NCI-H774 (cell line): ENCODE results near the gene DNHD1.

ENCODE experiments used
- DNase-seq: peaks from one replicate; lab custom pipeline; 2025; lab: John Stamatoyannopoulos, UW

The DNHD1 gene

DNA sequence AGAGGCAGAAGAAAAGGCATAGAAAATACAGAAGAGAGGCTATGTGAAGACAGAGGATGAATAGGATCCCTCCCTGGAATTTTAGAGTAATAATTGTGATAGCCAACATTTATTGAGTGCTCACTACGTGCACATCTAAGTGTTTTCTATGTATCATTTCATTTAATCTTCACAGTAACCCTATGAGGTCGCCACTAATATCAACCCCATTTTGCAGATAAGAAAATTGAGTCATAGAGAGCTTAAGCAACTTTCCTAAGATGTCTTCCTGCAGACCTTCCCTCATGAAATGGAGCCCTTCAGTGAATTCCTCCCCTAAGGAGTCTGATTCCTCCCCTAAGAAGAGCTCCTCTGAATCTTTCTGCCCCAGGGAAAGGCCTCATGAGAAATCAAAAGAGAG is 68.2 kb downstream of the DNHD1 start:
- DNase-seq = no peak

DNA sequence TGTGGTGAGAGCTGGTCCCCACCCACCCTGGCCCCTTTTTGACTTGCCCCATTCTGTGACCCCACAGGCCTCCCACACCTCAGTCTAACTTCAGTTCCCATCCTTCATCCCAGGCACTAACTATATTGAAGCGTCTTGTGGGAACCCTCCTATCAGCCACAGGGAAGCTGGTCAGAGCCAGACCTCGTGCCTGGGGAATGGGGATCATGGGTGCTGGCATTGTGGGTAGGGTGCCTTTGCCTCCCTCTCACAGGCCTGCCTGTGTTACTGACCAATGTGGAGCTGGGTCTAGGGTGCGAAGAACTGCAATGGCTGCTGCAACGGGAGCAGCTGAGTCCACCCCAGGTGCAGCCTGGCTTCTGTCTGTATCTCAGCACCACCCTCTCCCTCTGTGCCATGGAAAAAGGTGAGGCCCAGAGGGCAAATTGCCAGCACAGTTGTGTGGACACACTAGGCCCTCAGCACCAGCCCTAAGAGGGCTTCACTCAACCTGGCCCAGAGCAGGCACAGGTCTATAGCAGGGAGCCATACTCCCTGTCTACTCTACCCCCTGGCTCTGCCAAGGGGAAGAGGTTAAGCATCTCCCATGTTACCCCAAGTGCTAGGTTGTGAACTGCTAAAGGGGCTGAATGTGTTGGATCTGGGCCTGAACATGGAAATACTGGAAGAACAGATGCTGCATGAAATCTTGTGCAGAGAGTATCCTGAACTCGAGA is 69.1 kb downstream of the DNHD1 start:
- DNase-seq = no peak

DNA sequence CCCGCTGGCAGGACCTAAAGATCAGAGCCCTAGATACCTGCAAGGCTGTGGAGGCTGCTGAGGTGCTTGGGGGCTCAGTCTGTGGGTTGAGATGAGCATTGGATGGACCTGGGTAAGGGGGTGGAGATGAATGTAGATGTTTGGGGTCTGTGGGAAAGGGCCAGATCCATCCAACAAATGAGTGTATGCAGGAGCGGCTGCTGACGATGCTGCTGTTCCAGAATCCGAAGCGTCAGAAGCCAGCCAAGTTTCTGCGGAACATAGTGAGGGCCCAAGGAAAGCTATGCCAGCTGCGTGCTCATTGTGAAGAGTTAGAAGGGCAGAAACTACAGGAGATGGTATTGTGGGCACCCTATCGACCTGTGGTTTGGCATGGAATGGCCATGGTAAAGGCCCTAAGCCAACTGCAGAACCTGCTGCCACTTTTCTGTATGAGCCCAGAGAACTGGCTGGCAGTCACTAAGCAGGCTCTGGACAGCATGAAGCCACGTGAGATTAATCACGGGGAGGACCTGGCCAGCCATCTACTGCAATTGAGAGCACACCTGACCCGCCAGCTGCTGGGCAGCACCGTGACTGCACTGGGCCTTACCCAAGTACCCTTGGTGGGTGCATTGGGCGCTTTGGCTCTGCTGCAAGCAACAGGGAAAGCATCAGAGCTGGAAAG is 69.8 kb downstream of the DNHD1 start:
- no peak for DNase-seq

DNA sequence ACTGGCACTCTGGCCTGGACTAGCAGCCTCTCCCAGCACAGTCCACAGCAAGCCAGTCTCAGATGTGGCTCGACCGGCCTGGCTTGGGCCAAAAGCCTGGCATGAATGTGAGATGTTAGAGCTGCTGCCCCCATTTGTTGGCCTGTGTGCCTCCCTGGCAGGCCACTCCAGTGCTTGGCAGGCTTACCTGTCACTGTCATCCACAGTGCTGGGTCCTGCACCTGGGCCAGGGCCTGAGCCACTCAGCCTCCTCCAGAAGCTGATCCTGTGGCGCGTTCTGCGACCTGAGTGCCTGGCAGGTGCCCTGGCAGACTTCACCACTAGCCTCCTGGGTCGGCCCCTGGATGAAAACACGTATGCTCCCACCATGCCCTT is 70.3 kb downstream of the DNHD1 start:
- no peak for DNase-seq

DNA sequence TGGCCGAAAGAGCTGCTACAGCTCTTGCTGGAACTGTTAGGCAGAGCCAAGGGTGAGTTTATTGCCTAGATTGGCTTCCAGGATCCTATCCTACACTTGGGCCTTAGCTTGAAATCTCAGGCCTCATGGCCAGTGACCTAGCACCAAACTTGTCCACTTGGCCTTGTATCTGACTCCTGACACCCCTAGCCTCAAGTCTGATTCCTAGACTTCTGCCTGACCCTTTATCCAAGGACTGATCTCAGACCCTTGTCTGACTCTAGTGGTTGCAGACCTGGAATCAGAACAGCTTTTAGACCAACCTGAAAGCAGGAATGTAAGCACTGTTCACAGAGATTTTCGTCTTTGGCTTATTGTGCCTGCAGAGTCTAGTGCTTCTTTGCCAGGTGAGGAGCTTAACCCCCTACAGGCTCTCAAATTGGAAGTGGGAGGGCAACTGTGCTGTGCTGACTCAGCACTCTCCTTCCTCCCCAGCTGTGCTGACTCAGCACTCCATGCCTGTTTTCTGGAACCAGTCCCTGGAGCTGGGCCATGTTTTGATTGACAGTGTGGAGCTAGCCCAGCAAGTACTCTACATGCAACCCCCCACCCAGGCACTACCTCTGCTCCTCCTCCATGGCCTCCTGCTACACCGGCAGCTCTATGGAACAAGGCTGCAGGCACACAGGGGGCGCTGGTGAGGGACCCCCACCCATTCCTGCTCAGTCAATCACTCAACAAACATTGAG is 71.3 kb downstream of the DNHD1 start:
- DNase-seq = no peak

DNA sequence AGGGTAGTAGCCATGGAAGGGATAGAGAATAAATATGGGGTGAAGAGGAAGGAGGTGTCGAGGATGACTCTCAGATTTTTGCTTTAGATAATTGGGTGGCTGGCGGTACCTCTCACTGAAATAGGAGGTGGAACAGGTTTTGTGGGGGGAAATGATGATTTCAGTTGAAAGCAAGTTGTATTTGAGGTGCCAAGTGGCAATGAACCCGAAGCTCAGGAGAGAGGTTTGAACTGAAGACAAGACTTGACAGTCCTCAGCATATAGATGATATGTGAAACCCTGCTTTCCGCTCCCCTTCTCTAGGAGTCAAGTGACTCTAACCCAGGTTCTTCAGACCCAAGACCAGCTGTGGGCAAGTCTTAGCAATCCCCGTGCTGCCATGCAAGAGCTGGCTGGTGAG is 72.6 kb downstream of the DNHD1 start:
- no peak for DNase-seq

DNA sequence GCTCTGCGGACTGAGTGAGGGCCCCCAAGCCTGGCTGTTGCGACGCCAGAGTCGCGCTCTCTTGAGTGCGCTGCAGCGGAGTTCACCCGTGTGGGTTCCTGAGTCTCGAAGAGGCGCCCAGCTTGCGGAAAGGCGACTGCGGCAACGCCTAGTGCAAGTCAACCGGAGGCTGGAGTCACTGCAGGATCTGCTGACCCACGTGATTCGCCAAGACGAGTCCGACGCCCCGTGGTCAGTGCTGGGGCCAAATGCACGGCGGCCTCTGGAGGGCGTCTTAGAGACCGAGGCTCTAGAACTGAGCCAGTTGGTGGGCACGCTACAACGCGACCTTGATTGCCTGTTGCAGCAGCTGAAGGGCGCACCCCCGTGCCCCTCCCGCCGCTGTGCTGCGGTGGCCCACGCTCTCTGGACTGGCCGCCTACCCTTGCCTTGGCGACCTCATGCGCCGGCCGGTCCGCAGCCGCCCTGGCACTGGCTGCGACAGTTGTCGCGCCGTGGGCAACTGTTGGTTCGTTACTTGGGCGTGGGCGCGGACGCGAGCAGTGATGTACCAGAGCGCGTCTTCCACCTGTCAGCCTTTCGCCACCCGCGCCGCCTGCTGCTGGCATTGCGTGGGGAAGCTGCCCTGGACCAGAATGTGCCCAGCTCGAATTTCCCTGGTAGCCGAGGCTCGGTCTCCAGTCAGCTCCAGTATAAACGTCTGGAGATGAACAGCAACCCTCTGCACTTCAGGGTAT is 73.8 kb downstream of the DNHD1 start:
- no peak for DNase-seq

DNA sequence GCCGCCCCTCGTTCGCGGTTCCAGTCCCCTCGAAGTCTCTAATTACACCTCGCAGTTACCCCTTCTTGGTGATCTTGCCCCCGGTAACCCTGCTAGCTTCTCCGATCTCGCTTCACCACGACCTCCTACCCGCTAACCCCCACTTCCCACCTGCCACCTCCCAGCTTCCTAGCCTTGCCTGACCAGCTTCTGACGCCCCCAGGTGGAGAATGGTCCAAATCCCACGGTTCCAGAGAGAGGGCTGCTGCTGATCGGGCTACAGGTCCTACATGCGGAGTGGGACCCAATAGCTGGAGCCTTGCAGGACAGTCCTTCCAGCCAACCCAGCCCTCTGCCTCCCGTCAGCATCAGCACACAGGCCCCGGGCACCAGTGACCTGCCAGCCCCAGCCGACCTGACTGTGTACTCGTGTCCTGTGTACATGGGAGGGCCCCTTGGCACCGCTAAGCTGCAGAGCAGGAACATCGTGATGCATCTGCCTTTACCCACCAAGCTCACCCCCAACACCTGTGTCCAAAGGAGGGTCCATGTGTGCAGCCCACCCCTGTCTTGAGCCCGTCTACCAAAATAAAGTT is 74.4 kb downstream of the DNHD1 start:
- DNase-seq = no peak

DNA sequence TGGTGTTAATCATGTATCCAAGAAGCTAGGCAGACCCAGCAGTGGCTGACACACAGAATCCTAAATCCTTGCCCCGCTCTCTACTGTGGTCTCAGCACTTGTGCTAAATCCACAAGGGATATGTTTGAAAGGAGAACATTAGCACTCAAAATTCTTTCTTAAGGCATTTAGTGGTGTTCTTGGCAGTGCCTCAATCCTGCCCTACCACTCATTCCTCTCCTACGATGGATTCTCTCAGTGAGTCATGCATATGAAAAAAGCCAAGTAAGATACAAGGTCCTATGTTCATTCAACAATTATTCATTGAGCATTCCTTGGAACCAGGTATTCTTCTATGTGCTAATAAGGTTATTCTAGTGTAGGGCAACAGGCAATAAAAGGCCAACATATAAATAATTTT is 75.1 kb downstream of the DNHD1 start:
- no peak for DNase-seq

DNA sequence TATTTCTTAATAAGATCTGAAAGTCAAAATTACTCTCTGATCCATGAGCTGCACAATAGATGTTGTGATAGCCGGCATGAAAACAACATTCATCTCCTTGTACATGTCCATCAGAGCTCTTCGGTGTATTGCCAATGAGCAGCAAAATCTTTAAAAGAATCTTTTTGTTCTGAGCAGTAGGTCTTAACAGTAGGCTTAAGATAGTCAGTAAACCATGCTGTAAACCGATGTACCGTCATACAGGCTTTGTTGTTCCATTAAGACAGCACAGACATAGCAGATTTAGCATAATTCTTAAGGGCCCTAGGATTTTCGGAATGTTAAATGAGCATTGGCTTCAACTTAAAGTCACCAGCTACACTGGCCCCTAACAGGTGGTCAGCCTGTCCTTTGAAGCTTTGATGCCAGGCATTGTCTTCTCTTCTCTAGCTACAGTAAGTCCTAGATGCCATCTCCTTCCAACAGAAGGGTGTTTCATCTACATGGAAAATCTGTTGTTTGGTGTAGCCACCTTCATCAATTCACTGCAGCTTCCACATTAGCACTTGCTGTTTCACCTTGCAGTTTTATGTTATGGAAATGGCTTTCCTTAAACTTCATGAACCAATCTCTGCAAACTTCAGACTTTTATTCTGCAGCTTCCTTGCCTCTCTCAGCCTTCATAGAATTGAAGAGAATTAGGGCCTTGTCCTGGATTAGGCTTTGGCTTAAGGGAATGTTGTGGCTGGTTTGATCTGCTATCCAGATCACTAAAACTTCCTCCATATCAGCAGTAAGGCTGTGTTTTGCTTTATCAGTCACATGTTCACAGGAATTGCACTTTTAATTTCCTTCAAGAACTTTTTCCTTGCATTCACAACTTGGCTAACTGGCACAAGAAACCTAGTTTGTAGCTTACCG is 78.0 kb downstream of the DNHD1 start:
- no peak for DNase-seq

DNA sequence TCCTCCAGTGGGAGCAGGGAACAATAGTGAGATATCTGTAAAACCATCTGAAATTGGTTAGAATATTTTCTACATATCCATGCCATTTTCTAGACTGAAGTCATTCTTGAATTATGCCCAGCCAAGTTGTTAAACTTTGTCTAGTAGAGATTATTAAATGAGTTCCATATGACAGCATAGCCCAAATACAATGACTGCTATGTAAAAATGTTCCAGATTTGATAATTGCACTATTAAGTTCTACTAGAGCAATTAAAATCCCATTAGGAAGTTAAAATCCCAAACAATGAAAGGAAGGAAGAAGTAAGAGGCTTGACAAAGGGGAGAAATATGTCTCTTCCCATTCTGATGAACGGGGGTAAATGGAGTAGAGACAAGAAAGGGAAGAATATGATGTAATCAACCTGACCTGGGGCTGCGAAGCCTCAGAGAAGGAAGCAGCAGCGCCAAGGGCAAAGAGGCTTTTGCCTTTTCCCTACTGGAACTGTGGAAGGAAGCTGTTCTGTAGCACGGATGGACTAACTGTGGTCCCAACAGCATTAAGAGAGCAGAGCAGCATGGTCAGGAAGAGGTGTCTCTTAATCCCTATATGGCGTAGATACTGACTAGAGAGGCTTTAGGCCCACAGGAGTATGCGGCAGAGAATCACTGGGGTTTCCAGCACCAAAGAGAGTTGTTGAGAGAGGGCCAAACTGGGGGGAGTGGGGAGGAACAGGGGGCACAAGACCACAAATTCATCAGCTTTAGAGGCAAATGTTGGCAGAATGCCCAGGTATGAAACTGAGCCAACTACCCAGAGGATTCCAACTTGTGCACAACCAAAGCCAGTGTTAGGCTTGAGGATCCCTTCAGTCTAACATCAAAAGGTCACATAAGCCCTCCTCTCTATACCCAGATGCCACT is 79.6 kb downstream of the DNHD1 start:
- no peak for DNase-seq

DNA sequence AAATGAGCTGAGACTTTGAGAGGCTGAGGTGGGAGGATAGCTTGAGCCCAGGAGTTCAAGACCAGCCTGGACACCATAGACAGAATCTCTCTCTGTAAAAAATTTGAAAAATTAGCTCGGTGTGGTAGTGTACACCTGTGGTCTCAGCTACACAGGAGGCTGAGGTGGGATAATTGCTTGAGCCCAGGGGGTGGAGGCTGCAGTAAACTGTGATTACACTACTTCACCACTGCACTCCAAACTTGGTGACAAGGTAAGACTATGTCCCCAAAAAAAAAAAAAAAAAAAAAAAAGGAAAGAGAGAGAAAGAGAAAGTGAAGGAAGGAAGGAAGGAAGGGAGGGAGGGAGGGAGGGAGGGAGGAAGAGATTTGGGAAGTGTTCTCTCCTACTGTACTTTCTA is 81.1 kb downstream of the DNHD1 start:
- no peak for DNase-seq

DNA sequence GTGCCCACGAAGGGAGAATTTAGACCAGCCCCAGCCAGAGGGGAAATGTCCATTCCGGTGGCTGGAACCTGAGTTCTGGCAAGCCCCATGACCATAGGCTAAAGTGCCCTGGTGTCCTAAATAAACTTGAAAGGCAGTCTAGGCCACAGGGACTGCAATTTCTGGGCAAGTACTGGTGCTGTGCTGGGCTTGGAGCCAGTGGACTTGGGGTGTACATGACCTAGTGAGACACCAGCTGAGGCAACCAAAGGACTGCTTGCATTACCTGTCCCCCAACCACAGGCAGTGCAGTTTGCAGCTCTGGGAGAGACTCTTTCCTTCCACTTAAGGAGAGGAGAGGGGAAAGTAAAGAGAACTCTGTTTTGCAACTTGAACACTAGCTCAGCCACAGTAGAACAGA is 82.6 kb downstream of the DNHD1 start:
- DNase-seq = no peak

DNA sequence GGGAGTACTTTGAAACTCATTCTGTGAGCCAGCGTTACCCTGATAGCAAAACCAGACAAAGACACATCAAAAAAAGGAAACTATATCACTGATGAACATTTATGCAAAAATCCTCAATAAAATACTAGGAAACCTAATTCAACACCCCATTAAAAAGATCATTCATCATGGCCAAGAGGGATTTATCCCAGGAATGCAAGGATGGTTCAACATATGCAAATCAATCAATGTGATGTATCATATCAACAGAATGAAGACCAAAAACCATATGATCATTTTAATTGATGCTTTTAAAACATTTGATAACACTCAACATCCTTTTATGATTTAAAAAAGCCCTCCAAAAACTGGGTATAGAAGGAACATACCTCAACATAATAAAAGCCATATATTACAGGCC is 86.5 kb downstream of the DNHD1 start:
- DNase-seq = no peak

DNA sequence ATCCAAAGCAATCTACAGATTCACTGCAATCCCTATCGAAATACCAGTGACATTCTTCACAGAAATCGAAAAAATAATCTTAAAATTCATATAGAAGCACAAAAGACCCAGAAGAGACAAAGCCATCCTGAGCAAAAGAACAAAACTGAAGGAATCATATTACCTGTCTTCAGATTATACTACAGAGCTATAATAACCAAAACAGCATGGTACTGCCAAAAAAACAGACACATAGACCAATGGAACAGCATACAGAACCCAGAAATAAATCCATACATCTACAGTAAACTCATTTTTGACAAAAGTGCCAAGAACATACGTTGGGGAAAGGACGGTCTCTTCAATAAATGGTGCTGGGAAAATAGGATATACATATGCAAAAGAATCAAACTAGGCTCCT is 87.4 kb downstream of the DNHD1 start:
- no peak for DNase-seq

DNA sequence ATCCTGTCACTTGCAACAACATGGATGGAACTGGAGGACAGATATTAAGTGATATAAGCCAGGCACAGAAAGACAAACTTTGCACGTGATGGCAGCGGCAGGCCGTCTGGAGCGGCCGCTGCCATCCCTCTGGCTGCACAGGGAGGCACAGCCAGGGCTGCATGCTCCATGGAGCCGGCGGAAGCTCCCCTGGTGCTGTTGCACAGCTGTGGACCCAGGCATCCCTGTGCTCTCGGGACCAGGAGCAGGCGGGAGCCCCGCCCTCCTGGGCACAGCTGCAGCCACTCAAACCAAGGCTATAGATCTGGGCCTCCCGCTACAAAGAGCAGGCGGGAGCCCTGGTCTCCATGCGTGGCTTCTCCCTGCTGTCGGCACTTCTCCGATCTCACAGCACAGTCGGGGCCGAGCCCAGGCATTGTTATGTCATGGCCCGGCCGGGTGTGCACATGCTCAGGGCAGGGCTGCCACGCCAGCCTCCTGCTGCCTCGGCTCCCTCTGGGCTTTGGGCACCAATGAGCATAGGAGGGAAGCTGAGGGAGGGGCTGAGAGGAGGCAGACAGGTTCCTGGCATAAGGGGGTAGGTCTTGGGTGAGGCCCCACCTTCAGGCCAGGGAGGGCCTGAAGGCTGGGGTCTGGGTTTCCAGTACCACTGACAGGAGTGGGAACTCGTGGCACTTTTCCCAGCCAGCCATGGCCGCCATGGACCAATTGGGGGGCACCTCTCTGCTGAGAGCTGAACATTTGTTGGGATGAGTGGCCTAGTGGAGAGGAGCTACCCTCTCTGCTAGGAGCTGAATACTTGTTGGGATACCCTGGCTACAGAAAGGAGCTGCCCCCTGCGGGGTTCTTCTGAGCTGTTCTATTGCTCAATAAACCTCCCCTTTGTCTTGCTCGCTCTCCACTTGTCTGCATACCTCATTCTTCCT is 89.6 kb downstream of the DNHD1 start:
- no peak for DNase-seq

DNA sequence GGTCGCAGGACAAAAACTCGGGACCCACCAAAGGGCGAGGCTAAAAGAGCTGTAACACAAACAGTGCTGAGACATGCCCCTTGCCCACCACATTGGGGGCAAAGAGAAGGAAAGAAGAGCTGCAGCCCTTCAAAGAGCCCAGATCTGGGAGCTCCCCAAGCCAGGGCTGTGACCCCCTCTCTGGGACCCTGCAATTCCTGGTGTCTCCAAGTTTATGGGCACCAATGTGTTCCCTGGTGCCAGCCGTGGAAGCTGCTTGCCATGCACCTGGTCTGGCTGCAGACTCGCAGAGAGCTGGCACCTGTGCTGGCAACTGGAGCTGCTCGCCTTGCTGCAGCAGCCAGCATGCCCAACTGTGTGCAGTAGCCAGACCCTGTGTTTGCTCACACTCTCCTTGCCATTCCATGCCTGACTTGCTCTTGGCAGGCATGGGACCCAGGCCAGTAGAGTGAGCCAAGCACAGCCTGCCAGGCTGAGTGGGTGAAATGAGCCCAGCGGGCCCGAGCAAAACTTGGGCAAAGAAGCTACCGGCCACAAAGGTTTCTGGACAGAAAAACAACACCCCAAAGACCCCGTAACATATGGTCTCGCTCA is 90.4 kb downstream of the DNHD1 start:
- DNase-seq = no peak

DNA sequence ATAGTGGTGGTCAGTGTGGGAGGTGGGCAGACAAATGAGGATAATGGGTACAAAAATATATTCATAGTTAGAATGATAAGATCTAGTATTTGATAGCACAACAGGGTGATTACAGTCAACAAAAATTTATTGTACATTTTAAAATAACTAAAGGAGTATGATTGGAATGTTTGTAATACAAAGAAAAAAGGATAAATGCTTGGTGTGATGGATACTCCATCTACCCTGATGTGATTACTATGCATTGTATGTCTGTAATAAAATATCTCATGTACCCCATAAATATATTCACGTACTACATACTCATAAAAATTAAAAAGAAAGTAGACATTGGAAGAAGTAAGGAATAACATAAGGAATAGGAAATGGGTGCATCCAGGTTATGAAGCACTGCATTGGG is 90.9 kb downstream of the DNHD1 start:
- DNase-seq = no peak
